Measurements from ENCODE around the gene NDE1. TPM values are rescaled to one million over a fixed set of nuclear protein-coding genes. Genes with fewer than 3 reads are reported as not detected.

NDE1 gene
- total and polyA plus RNA-seq, 4 donors, result 19.4 to 36.6 (median 30.1) TPM

GRCh38 chr16:15703029-15703736 lies 53.1 kb downstream of the NDE1 start:
- Histone ChIP-seq H3K36me3 (ENCODE audit: control insufficient read depth, insufficient read depth, low read length) (peaks cover 35% of the 10 kb centered on the region), H3K4me1 (ENCODE audit: control insufficient read depth, insufficient read depth, low read length) (no peaks in the 10 kb centered on the region), H3K9me3 (ENCODE audit: control insufficient read depth, insufficient read depth, low read length) (no peaks in the 10 kb centered on the region), H3K27ac (ENCODE audit: low read depth, low read length) (no peak overlapping the region), H3K27me3 (ENCODE audit: control insufficient read depth, insufficient read depth, low read length) (no peaks in the 10 kb centered on the region), H3K4me3 (ENCODE audit: low read depth, low read length) (no peak overlapping the region)
- no peak for DNase-seq (ENCODE audit: low read depth in 4 of 6, low spot score in 6 of 6)
- 59% methylated on average over 4 of the region's 14 CpGs for WGBS (ENCODE audit: insufficient coverage)

DNA sequence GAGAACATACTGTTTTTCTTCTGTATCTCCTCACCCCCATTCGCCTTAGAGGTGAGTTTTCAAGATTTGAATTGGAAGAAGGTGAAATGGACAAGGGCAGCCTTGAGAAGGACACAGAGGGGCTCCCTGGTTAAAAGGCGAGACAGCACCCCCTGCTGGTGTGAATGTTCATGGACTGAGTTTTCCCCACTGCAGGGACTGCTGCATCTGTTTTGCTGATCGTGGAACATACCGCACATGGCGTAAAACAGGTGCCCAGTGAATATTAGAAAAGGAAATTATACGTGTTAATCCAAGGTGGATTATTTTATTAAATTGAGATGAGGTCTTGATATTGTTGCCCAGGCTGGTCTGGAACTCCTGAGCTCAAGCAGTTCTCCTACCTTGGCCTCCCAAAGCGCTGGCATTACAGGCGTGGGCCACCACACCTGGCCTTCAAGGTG lies 54.5 kb downstream of the NDE1 start:
- no peaks in the 10 kb centered on the region for H3K4me1 ChIP-seq (ENCODE audit: control insufficient read depth, insufficient read depth, low read length)
- H3K36me3 ChIP-seq (ENCODE audit: control insufficient read depth, insufficient read depth, low read length), result peaks cover 21% of the 10 kb centered on the region
- no peaks in the 10 kb centered on the region for H3K27me3 ChIP-seq (ENCODE audit: control insufficient read depth, insufficient read depth, low read length)
- peak; percentile 19 to 77 (median 52) for DNase-seq (ENCODE audit: low read depth in 4 of 6, low spot score in 6 of 6)
- no peak overlapping the region for H3K27ac ChIP-seq (ENCODE audit: low read depth, low read length)
- H3K4me3 ChIP-seq (ENCODE audit: low read depth, low read length), result no peak overlapping the region
- 54% methylated on average over 7 of the region's 8 CpGs for WGBS (ENCODE audit: insufficient coverage)
- no peaks in the 10 kb centered on the region for H3K9me3 ChIP-seq (ENCODE audit: control insufficient read depth, insufficient read depth, low read length)

GRCh38 chr16:15705064-15705565 lies 55.1 kb downstream of the NDE1 start:
- WGBS (ENCODE audit: insufficient coverage), result 93% methylated on average over 3 of the region's 8 CpGs
- no peaks in the 10 kb centered on the region for H3K9me3 ChIP-seq (ENCODE audit: control insufficient read depth, insufficient read depth, low read length)
- peaks cover 18% of the 10 kb centered on the region for H3K36me3 ChIP-seq (ENCODE audit: control insufficient read depth, insufficient read depth, low read length)
- H3K27ac ChIP-seq (ENCODE audit: low read depth, low read length), result no peak overlapping the region
- no peaks in the 10 kb centered on the region for H3K27me3 ChIP-seq (ENCODE audit: control insufficient read depth, insufficient read depth, low read length)
- H3K4me1 ChIP-seq (ENCODE audit: control insufficient read depth, insufficient read depth, low read length), result no peaks in the 10 kb centered on the region
- no peak overlapping the region for H3K4me3 ChIP-seq (ENCODE audit: low read depth, low read length)
- DNase-seq (ENCODE audit: low read depth in 4 of 6, low spot score in 6 of 6), result no peak

DNA sequence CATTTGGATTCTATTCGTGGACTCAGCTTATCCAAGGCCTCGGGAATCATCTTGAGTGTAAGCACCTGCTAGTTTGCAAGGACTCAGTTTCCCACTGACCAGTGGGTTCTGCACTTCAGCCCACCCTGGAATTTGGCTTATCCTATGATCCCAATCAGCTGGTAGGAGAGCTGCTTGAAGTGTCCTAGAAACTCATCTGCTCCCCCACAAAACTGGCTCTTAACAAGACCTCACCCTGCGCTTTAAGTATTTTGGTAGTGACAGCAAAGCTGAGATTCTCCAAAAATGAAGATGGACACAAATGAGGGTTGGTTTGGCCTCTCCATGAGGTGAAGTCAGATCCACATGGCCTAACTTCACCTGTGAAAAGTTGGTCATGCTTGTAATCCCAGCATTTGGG lies 57.3 kb downstream of the NDE1 start:
- Histone ChIP-seq H3K4me3 (ENCODE audit: low read depth, low read length) (no peak overlapping the region), H3K9me3 (ENCODE audit: control insufficient read depth, insufficient read depth, low read length) (no peaks in the 10 kb centered on the region), H3K36me3 (ENCODE audit: control insufficient read depth, insufficient read depth, low read length) (peaks cover 10% of the 10 kb centered on the region), H3K27ac (ENCODE audit: low read depth, low read length) (no peak overlapping the region), H3K4me1 (ENCODE audit: control insufficient read depth, insufficient read depth, low read length) (no peaks in the 10 kb centered on the region), H3K27me3 (ENCODE audit: control insufficient read depth, insufficient read depth, low read length) (no peaks in the 10 kb centered on the region)
- 100% methylated on average over 1 of the region's 3 CpGs for WGBS (ENCODE audit: insufficient coverage)
- DNase-seq (ENCODE audit: low read depth in 4 of 6, low spot score in 6 of 6), result no peak

- H3K27ac ChIP-seq (ENCODE audit: low read depth, low read length), result no peak overlapping the region
- H3K4me3 ChIP-seq (ENCODE audit: low read depth, low read length), result no peak overlapping the region
- H3K36me3 ChIP-seq (ENCODE audit: control insufficient read depth, insufficient read depth, low read length), result peaks cover 10% of the 10 kb centered on the region
- WGBS (ENCODE audit: insufficient coverage), result 91% methylated on average over 12 of the region's 12 CpGs
- H3K9me3 ChIP-seq (ENCODE audit: control insufficient read depth, insufficient read depth, low read length), result no peaks in the 10 kb centered on the region
- no peaks in the 10 kb centered on the region for H3K27me3 ChIP-seq (ENCODE audit: control insufficient read depth, insufficient read depth, low read length)
- no peaks in the 10 kb centered on the region for H3K4me1 ChIP-seq (ENCODE audit: control insufficient read depth, insufficient read depth, low read length)
- DNase-seq (ENCODE audit: low read depth in 4 of 6, low spot score in 6 of 6), result no peak
Measured at GRCh38 chr16:15708096-15708495, 58.1 kb downstream of the NDE1 start.

- no peak for DNase-seq (ENCODE audit: low read depth in 4 of 6, low spot score in 6 of 6)
- WGBS (ENCODE audit: insufficient coverage), result 98% methylated on average over 4 of the region's 7 CpGs
- H3K27ac ChIP-seq (ENCODE audit: low read depth, low read length), result no peak overlapping the region
- no peak overlapping the region for H3K4me3 ChIP-seq (ENCODE audit: low read depth, low read length)
- no peaks in the 10 kb centered on the region for H3K4me1 ChIP-seq (ENCODE audit: control insufficient read depth, insufficient read depth, low read length)
- no peaks in the 10 kb centered on the region for H3K9me3 ChIP-seq (ENCODE audit: control insufficient read depth, insufficient read depth, low read length)
- H3K36me3 ChIP-seq (ENCODE audit: control insufficient read depth, insufficient read depth, low read length), result peaks cover 10% of the 10 kb centered on the region
- no peaks in the 10 kb centered on the region for H3K27me3 ChIP-seq (ENCODE audit: control insufficient read depth, insufficient read depth, low read length)
Measured at GRCh38 chr16:15708997-15709396, 59.0 kb downstream of the NDE1 start.

- Histone ChIP-seq H3K4me3 (ENCODE audit: low read depth, low read length) (no peak overlapping the region), H3K9me3 (ENCODE audit: control insufficient read depth, insufficient read depth, low read length) (no peaks in the 10 kb centered on the region), H3K4me1 (ENCODE audit: control insufficient read depth, insufficient read depth, low read length) (no peaks in the 10 kb centered on the region), H3K36me3 (ENCODE audit: control insufficient read depth, insufficient read depth, low read length) (peaks cover 36% of the 10 kb centered on the region), H3K27me3 (ENCODE audit: control insufficient read depth, insufficient read depth, low read length) (no peaks in the 10 kb centered on the region), H3K27ac (ENCODE audit: low read depth, low read length) (no peak overlapping the region)
- 93% methylated on average over 14 of the region's 29 CpGs for WGBS (ENCODE audit: insufficient coverage)
- no peak for DNase-seq (ENCODE audit: low read depth in 4 of 6, low spot score in 6 of 6)
Measured at GRCh38 chr16:15714393-15715172, 64.5 kb downstream of the NDE1 start.

- no peak overlapping the region for H3K4me3 ChIP-seq (ENCODE audit: low read depth, low read length)
- H3K27me3 ChIP-seq (ENCODE audit: control insufficient read depth, insufficient read depth, low read length), result no peaks in the 10 kb centered on the region
- no peak for DNase-seq (ENCODE audit: low read depth in 4 of 6, low spot score in 6 of 6)
- peaks cover 40% of the 10 kb centered on the region for H3K36me3 ChIP-seq (ENCODE audit: control insufficient read depth, insufficient read depth, low read length)
- H3K27ac ChIP-seq (ENCODE audit: low read depth, low read length), result no peak overlapping the region
- H3K9me3 ChIP-seq (ENCODE audit: control insufficient read depth, insufficient read depth, low read length), result no peaks in the 10 kb centered on the region
- WGBS (ENCODE audit: insufficient coverage), result 99% methylated on average over 5 of the region's 5 CpGs
- no peaks in the 10 kb centered on the region for H3K4me1 ChIP-seq (ENCODE audit: control insufficient read depth, insufficient read depth, low read length)
Measured at GRCh38 chr16:15715221-15715620, 65.2 kb downstream of the NDE1 start.

DNA sequence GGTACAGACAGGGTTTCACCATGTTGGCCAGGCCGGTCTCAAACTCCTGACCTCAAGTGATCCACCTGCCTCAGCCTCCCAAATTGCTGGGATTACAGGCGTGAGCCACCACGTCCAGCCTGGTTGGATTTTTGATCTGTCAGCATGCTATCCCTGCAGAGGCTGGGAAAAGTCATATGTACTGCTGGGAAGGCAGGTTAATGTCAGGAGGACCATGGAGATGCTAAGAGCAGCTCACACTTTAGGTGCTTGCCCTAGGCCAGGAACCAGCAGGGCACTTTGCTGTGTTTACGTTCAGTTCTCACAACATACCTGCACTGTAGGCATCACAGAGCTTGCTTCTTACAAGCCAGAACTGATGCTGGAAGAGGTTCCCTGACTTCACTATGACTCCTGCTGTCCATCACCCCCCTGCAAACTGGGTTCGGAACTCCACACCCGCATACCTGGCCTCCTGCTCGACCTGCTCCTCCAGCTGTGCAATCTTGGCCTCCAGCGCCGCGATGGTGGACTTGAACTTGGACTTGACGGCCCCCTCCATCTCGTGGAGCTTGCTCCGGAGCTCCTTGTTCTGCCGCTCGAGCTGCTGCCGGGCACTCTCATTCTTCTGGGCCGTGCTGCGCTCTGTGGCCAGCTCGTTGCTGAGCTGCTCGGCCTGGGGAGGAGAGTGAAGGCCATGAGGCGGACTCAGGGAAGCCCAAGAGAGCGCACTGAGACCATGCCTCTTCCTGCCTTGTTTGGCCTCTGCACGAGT lies 66.8 kb downstream of the NDE1 start:
- Histone ChIP-seq H3K36me3 (ENCODE audit: control insufficient read depth, insufficient read depth, low read length) (peaks cover 45% of the 10 kb centered on the region), H3K27me3 (ENCODE audit: control insufficient read depth, insufficient read depth, low read length) (no peaks in the 10 kb centered on the region), H3K4me1 (ENCODE audit: control insufficient read depth, insufficient read depth, low read length) (no peaks in the 10 kb centered on the region), H3K4me3 (ENCODE audit: low read depth, low read length) (no peak overlapping the region), H3K9me3 (ENCODE audit: control insufficient read depth, insufficient read depth, low read length) (no peaks in the 10 kb centered on the region), H3K27ac (ENCODE audit: low read depth, low read length) (no peak overlapping the region)
- no peak for DNase-seq (ENCODE audit: low read depth in 4 of 6, low spot score in 6 of 6)
- 94% methylated on average over 23 of the region's 23 CpGs for WGBS (ENCODE audit: insufficient coverage)
